IMR-90 (cell line): ENCODE results near the gene MS4A18. TPM values are rescaled to one million over a fixed set of nuclear protein-coding genes. Genes with fewer than 3 reads are reported as not detected.
"Not testable (repeated sequence)": the region's sequence is repeated elsewhere in the genome, so short reads cannot be mapped to it uniquely, and the experiment has no call there.

Experiments used
- ATAC-seq: fragments of 200-7000 bp; cut with Tn5 transposase; 2 replicates; pipeline ENCODE4 v1.9.1; 2020; ENCODE audit warnings: low read depth, mild to moderate bottlenecking, moderate library complexity
- Bru-seq: library from RNA; stranded (reverse); fragments of 400-500 nt; gene quantifications from one replicate; lab custom pipeline; 2021; lab: Mats Ljungman, UMichigan
- BruChase-seq, 2 experiments: library from RNA; stranded (reverse); fragments of 400-500 nt; gene quantifications; one replicate each; lab custom pipeline; 2021; lab: Mats Ljungman, UMichigan
- BruUV-seq: library from RNA; stranded (reverse); fragments of 400-500 nt; replicated peaks from 2 replicates; lab custom pipeline; 2021; lab: Mats Ljungman, UMichigan
- CTCF ChIA-PET: fragments of 300-600 bp; formaldehyde crosslinking; extraction: SDS; loops from one replicate; lab custom pipeline; 2021; ENCODE audit warnings: antibody characterized with exemption; lab: Yijun Ruan, JAX
- POLR2A ChIA-PET: fragments of 300-600 bp; sonication (Branson Sonifier 250); formaldehyde crosslinking; loops from one replicate; lab custom pipeline; 2022; ENCODE audit warnings: antibody characterized with exemption; ENCODE audit not compliant: unreplicated experiment; lab: Charles Lee
- DNase-seq: peaks from one replicate; pipeline ENCODE4 v3.0.0; 2013
- H2AFZ ChIP-seq: replicated peaks from 2 replicates; pipeline ENCODE3; 2013; ENCODE audit warnings: low read length, mild to moderate bottlenecking; ENCODE audit not compliant: poor library complexity
- H2AK5ac ChIP-seq: 2 replicates; pipeline ENCODE4 v1.6.1; 2013; ENCODE audit warnings: low read depth, low read length, inconsistent platforms
- H2AK9ac ChIP-seq: replicated peaks from 2 replicates; pipeline ENCODE3; 2013; ENCODE audit warnings: mild to moderate bottlenecking, low read depth, low read length, moderate library complexity; ENCODE audit not compliant: poor library complexity
- H2BK120ac ChIP-seq: 2 replicates; pipeline ENCODE4 v1.6.1; 2013; ENCODE audit warnings: low read depth, low read length, inconsistent platforms
- H2BK15ac ChIP-seq: 3 replicates; pipeline ENCODE4 v1.6.1; 2013; ENCODE audit warnings: low read depth, low read length, inconsistent platforms
- H2BK20ac ChIP-seq: 2 replicates; pipeline ENCODE4 v1.6.1; 2013; ENCODE audit warnings: low read depth, mild to moderate bottlenecking, inconsistent platforms, low read length, moderate library complexity
- H2BK5ac ChIP-seq: 2 replicates; pipeline ENCODE4 v1.6.1; 2013; ENCODE audit warnings: mild to moderate bottlenecking, low read depth, low read length, inconsistent platforms; ENCODE audit not compliant: poor library complexity, severe bottlenecking
- H3K14ac ChIP-seq: replicated peaks from 2 replicates; pipeline ENCODE4 v1.6.1; 2013; ENCODE audit warnings: low read depth, low read length, inconsistent platforms
- H3K18ac ChIP-seq: 2 replicates; pipeline ENCODE4 v1.6.1; 2013; ENCODE audit warnings: low read depth, low read length, control low read depth
- H3K23ac ChIP-seq: 2 replicates; pipeline ENCODE4 v1.6.1; 2013; ENCODE audit warnings: low read depth, low read length, inconsistent platforms
- H3K27ac ChIP-seq: 2 replicates; pipeline ENCODE4 v1.5.1; 2013; ENCODE audit warnings: mild to moderate bottlenecking, control low read depth, low read length; ENCODE audit not compliant: insufficient read depth
- H3K27me3 ChIP-seq: 2 replicates; pipeline ENCODE4 v1.6.1; 2013; ENCODE audit warnings: low read length; ENCODE audit not compliant: control insufficient read depth, insufficient read depth
- H3K36me3 ChIP-seq: 2 replicates; pipeline ENCODE4 v1.6.1; 2013; ENCODE audit warnings: low read length, mixed read lengths; ENCODE audit not compliant: control insufficient read depth, insufficient read depth
- H3K4ac ChIP-seq: 2 replicates; pipeline ENCODE4 v1.6.1; 2013; ENCODE audit warnings: low read depth, low read length, inconsistent platforms
- H3K4me1 ChIP-seq: 2 replicates; pipeline ENCODE4 v1.6.1; 2013; ENCODE audit warnings: low read length, mixed read lengths; ENCODE audit not compliant: control insufficient read depth, insufficient read depth
- H3K4me2 ChIP-seq: 2 replicates; pipeline ENCODE4 v1.6.1; 2013; ENCODE audit warnings: low read depth, mild to moderate bottlenecking, control low read depth, low read length, moderate library complexity
- H3K4me3 ChIP-seq: 2 replicates; pipeline ENCODE4 v1.5.1; 2013; ENCODE audit warnings: low read depth, mild to moderate bottlenecking, control low read depth, low read length, moderate library complexity; ENCODE audit not compliant: insufficient read depth
- H3K56ac ChIP-seq: 2 replicates; pipeline ENCODE4 v1.6.1; 2013; ENCODE audit warnings: low read length, inconsistent platforms; ENCODE audit not compliant: insufficient read depth; ENCODE audit errors: extremely low read depth
- H3K79me1 ChIP-seq, 2 experiments: 2 replicates each; pipeline ENCODE4 v1.6.1; 2013; ENCODE audit warnings: low read length in 2 of 2, inconsistent platforms in 1 of 2, low read depth in 1 of 2
- H3K9ac ChIP-seq: 2 replicates; pipeline ENCODE4 v1.6.1; 2013; ENCODE audit warnings: low read depth, low read length, control low read depth
- H3K9me1 ChIP-seq: 2 replicates; pipeline ENCODE4 v1.6.1; 2013; ENCODE audit warnings: low read length, inconsistent platforms; ENCODE audit not compliant: insufficient read depth
- H3K9me3 ChIP-seq: 2 replicates; pipeline ENCODE4 v1.6.1; 2013; ENCODE audit warnings: low read length; ENCODE audit not compliant: control insufficient read depth, insufficient read depth
- H4K20me1 ChIP-seq: 2 replicates; pipeline ENCODE4 v1.6.1; 2013; ENCODE audit warnings: low read length, inconsistent platforms; ENCODE audit not compliant: insufficient read depth
- H4K5ac ChIP-seq: 2 replicates; pipeline ENCODE4 v1.6.1; 2013; ENCODE audit warnings: mild to moderate bottlenecking, low read depth, low read length, control low read depth
- H4K8ac ChIP-seq, 2 experiments: 2 replicates each; pipeline ENCODE4 v1.6.1; 2013; ENCODE audit warnings: low read depth in 2 of 2, low read length in 2 of 2, control low read depth in 1 of 2, inconsistent platforms in 1 of 2
- H4K91ac ChIP-seq: 2 replicates; pipeline ENCODE4 v1.6.1; 2013; ENCODE audit warnings: low read depth, low read length, inconsistent platforms; ENCODE audit not compliant: insufficient read depth
- BHLHE40 ChIP-seq: fragments of 150-350 bp; IDR thresholded peaks from 2 replicates; pipeline ENCODE4 v1.6.1; 2016; ENCODE audit warnings: mild to moderate bottlenecking, low read depth, low read length
- CEBPB ChIP-seq: IDR thresholded peaks from 2 replicates; pipeline ENCODE4 v1.6.1; 2012; ENCODE audit warnings: low read depth, low read length, improper control_type of control experiment
- CHD1 ChIP-seq: IDR thresholded peaks from 2 replicates; pipeline ENCODE4 v1.6.1; 2012; ENCODE audit warnings: low read depth, low read length, improper control_type of control experiment
- RCOR1 ChIP-seq: IDR thresholded peaks from 2 replicates; pipeline ENCODE4 v1.6.1; 2012; ENCODE audit warnings: mild to moderate bottlenecking, low read length, improper control_type of control experiment; ENCODE audit not compliant: insufficient replicate concordance
- RFX5 ChIP-seq: IDR thresholded peaks from 2 replicates; pipeline ENCODE4 v1.8.0; 2012; ENCODE audit warnings: low read depth, mild to moderate bottlenecking, low read length, moderate library complexity
- USF2 ChIP-seq: fragments of 150-350 bp; IDR thresholded peaks from 2 replicates; pipeline ENCODE4 v1.6.1; 2017; ENCODE audit warnings: mild to moderate bottlenecking, antibody characterized with exemption, low read length, low read depth
- whole genome bisulfite sequencing, 2 experiments: methylation state at CpG; one replicate each; pipeline versions ENCODE4 v1.1.5 to v1.1.7; 2013; ENCODE audit warnings: missing lambda C conversion rate in 2 of 2; ENCODE audit not compliant: insufficient read length in 1 of 2; ENCODE audit errors: extremely low coverage in 2 of 2; 5-methylcytosine and 5-hydroxymethylcytosine counted together
- dilution Hi-C: fragments of 300-500 bp; cut with HindIII; formaldehyde crosslinking; loops from one replicate; pipeline ENCODE4 v1.14.3; 2018; ENCODE audit warnings: low sequenced_read_pairs; ENCODE audit not compliant: unreplicated experiment
- in situ Hi-C: fragments of 300-500 bp; cut with MboI; formaldehyde crosslinking; loops from 3 replicates; pipeline ENCODE4 v1.14.3; 2019; ENCODE audit warnings: low sequenced_read_pairs, inconsistent platforms, mixed read lengths
- intact Hi-C: fragments of 100-400 bp; cut with micrococcal nuclease; formaldehyde crosslinking; loops from 2 replicates; pipeline ENCODE4 v1.10.0; 2022
- long read RNA-seq: library from polyadenylated mRNA; unstranded; transcript quantifications from one replicate; pipeline ENCODE4 v2.0.0, GENCODE V29; 2021; ENCODE audit not compliant: unreplicated experiment
- polyA plus RNA-seq, 3 experiments: library from polyadenylated mRNA; depleted of rRNA; stranded (reverse); fragments of >200 nt; gene quantifications; 2 replicates each; pipeline ENCODE4 v1.2.3, GENCODE V29; 2012; ENCODE audit warnings: low replicate concordance in 1 of 3
- total RNA-seq: library from RNA; depleted of rRNA; stranded (reverse); fragments of >200 nt; gene quantifications from 2 replicates; pipeline ENCODE4 v1.2.3, GENCODE V29; 2012; rRNA removed

The MS4A18 gene
- not detected in 2 replicates for total RNA-seq
- not detected in 2 replicates for polyA plus RNA-seq (2012; rRNA removed)
- polyA plus RNA-seq (2012; cell fraction: cytosol; rRNA removed), result not detected in 2 replicates
- not detected in 2 replicates for polyA plus RNA-seq (2012; cell fraction: nucleus; rRNA removed; ENCODE audit: low replicate concordance)
- not detected for Bru-seq, nascent RNA
- not detected for BruChase-seq, experiment 1, labeled RNA remaining after a 6-hour chase
- BruChase-seq, experiment 2, labeled RNA remaining after a 2-hour chase, result not detected
- long read RNA-seq, result 0 reads

- in situ Hi-C loops, result no loop called here
These were observed at the start of gene MS4A18 for GRCh38 chr11:60724420-60724819. TSS of gene MS4A18 (plus strand) at chr11:60724720.

GRCh38 chr11:60678231-60678630 lies 46.3 kb upstream of the MS4A18 start:
- intact Hi-C loops, H2BK120ac ChIP-seq, H2AFZ ChIP-seq, H3K4me3 ChIP-seq, H3K23ac ChIP-seq, CTCF ChIA-PET, H3K36me3 ChIP-seq, H4K20me1 ChIP-seq, H4K8ac ChIP-seq, H4K91ac ChIP-seq, H3K4ac ChIP-seq, H3K14ac ChIP-seq, H3K4me2 ChIP-seq, H2AK9ac ChIP-seq, H3K27me3 ChIP-seq, H4K5ac ChIP-seq, H2AK5ac ChIP-seq, H3K9me3 ChIP-seq, H3K79me1 ChIP-seq, in situ Hi-C loops, H3K18ac ChIP-seq, DNase-seq, H3K9ac ChIP-seq, H3K27ac ChIP-seq, H2BK5ac ChIP-seq, ATAC-seq, H3K4me1 ChIP-seq, dilution Hi-C loops, H3K9me1 ChIP-seq, BruUV-seq, POLR2A ChIA-PET, H2BK20ac ChIP-seq, H3K56ac ChIP-seq, H2BK15ac ChIP-seq: not testable (repeated sequence)
- WGBS, 2 experiments, result 80% methylated on average over 1 of the region's 2 CpGs; no CpG with 5 or more reads in 1 of the 2 experiments

More at GRCh38 chr11:60724420-60724819, at the start of gene MS4A18:
- POLR2A ChIA-PET, result no interaction called here
- no TSS peak for BruUV-seq
- Histone ChIP-seq H2AFZ (no peak within 1 kb of the TSS), H3K4ac (no peak within 1 kb of the TSS), H4K8ac (no peak within 1 kb of the TSS), H3K23ac (no peak within 1 kb of the TSS), H3K4me2 (no peak within 1 kb of the TSS), H2AK9ac (no peak within 1 kb of the TSS), H2BK20ac (no peak within 1 kb of the TSS), H3K79me1 (no peaks in the 10 kb centered on the region), H4K91ac (no peak within 1 kb of the TSS), H2BK15ac (no peak within 1 kb of the TSS), H2BK120ac (no peak within 1 kb of the TSS), H2BK5ac (no peak within 1 kb of the TSS), H3K18ac (no peak within 1 kb of the TSS), H3K4me1 (no peaks in the 10 kb centered on the region), H2AK5ac (no peak within 1 kb of the TSS), H3K9me1 (no peaks in the 10 kb centered on the region), H3K4me3 (no peak within 1 kb of the TSS), H3K27ac (no peak within 1 kb of the TSS), H3K9ac (no peak within 1 kb of the TSS), H3K27me3 (no peaks in the 10 kb centered on the region), H4K5ac (no peak within 1 kb of the TSS), H3K36me3 (no peaks in the 10 kb centered on the region), H3K14ac (no peak within 1 kb of the TSS), H4K20me1 (no peaks in the 10 kb centered on the region), H3K56ac (no peak within 1 kb of the TSS), H3K9me3 (no peaks in the 10 kb centered on the region)
- dilution Hi-C loops (no loop called here), intact Hi-C loops (no loop called here)
- CTCF ChIA-PET, result no interaction called here
- WGBS, 2 experiments, result 100% methylated on average over 1 of the region's 3 CpGs; no CpG with 5 or more reads in 1 of the 2 experiments
- ATAC-seq (no peak), DNase-seq (no peak)
- no peak for TF ChIP-seq RCOR1
- no peak for TF ChIP-seq USF2
- no peak for TF ChIP-seq RFX5
- TF ChIP-seq CEBPB, result no peak
- no peak for TF ChIP-seq CHD1
- no peak for TF ChIP-seq BHLHE40
